Stimulated activated naive CD8-positive, alpha-beta T cell treated with anti-CD3 and anti-CD28 coated beads, Interleukin-15, Interleukin-2, amounts not matched to agents 100 ng/mL and 50 ng/mL, for 24 hours (primary cell): ENCODE results near the gene HIVEP3.

Experiments used
- H3K27ac Mint-ChIP-seq: one replicate; pipeline ENCODE4 v1.8.0; 2021; ENCODE audit warnings: mild to moderate bottlenecking, mixed read lengths
- H3K27me3 Mint-ChIP-seq: one replicate; pipeline ENCODE4 v1.8.0; 2021; ENCODE audit warnings: mixed read lengths
- H3K36me3 Mint-ChIP-seq: one replicate; pipeline ENCODE4 v1.8.0; 2021; ENCODE audit warnings: low read depth, mixed read lengths
- H3K4me1 Mint-ChIP-seq: one replicate; pipeline ENCODE4 v1.8.0; 2021; ENCODE audit warnings: low read depth, mixed read lengths
- H3K4me3 Mint-ChIP-seq: one replicate; pipeline ENCODE4 v1.8.0; 2021; ENCODE audit warnings: mild to moderate bottlenecking, mixed read lengths
- H3K9me3 Mint-ChIP-seq: one replicate; pipeline ENCODE4 v1.8.0; 2021; ENCODE audit warnings: mixed read lengths

HIVEP3 gene

GRCh38 chr1:41640756-41641474, 277.8 kb downstream of the HIVEP3 start:
- peaks cover 34% of the 10 kb centered on the region for H3K36me3 Mint-ChIP-seq
- no peaks in the 10 kb centered on the region for H3K27me3 Mint-ChIP-seq
- H3K27ac Mint-ChIP-seq = no peak overlapping the region
- H3K9me3 Mint-ChIP-seq = no peaks in the 10 kb centered on the region
- H3K4me3 Mint-ChIP-seq = no peak overlapping the region
- H3K4me1 Mint-ChIP-seq = no peaks in the 10 kb centered on the region

- Mint-ChIP-seq H3K36me3 (peaks cover 34% of the 10 kb centered on the region), H3K27ac (no peak overlapping the region), H3K27me3 (no peaks in the 10 kb centered on the region), H3K4me1 (peaks cover under 1% of the 10 kb centered on the region), H3K9me3 (no peaks in the 10 kb centered on the region), H3K4me3 (no peak overlapping the region)
Observed at GRCh38 chr1:41640141-41640751, 278.5 kb downstream of the HIVEP3 start.

- H3K4me3 Mint-ChIP-seq = no peak overlapping the region
- H3K9me3 Mint-ChIP-seq = no peaks in the 10 kb centered on the region
- H3K27me3 Mint-ChIP-seq = no peaks in the 10 kb centered on the region
- H3K4me1 Mint-ChIP-seq = peaks cover 8% of the 10 kb centered on the region
- peaks cover 36% of the 10 kb centered on the region for H3K36me3 Mint-ChIP-seq
- H3K27ac Mint-ChIP-seq = no peak overlapping the region
Observed at GRCh38 chr1:41639332-41639936, 279.3 kb downstream of the HIVEP3 start.

- no peak overlapping the region for H3K27ac Mint-ChIP-seq
- no peaks in the 10 kb centered on the region for H3K27me3 Mint-ChIP-seq
- H3K9me3 Mint-ChIP-seq = no peaks in the 10 kb centered on the region
- peaks cover 19% of the 10 kb centered on the region for H3K4me1 Mint-ChIP-seq
- H3K36me3 Mint-ChIP-seq = peaks cover 47% of the 10 kb centered on the region
- H3K4me3 Mint-ChIP-seq = no peak overlapping the region
Observed at GRCh38 chr1:41638086-41639024, 280.4 kb downstream of the HIVEP3 start.

GRCh38 chr1:41637367-41637766, 281.4 kb downstream of the HIVEP3 start:
- H3K36me3 Mint-ChIP-seq = peaks cover 48% of the 10 kb centered on the region
- peak overlapping the region; percentile 36 for H3K4me3 Mint-ChIP-seq
- H3K27ac Mint-ChIP-seq = no peak overlapping the region
- H3K27me3 Mint-ChIP-seq = no peaks in the 10 kb centered on the region
- no peaks in the 10 kb centered on the region for H3K9me3 Mint-ChIP-seq
- H3K4me1 Mint-ChIP-seq = peaks cover 28% of the 10 kb centered on the region

GRCh38 chr1:41633764-41634163, 285.0 kb downstream of the HIVEP3 start:
- peak overlapping the region; percentile 33 for H3K4me3 Mint-ChIP-seq
- H3K27me3 Mint-ChIP-seq = no peaks in the 10 kb centered on the region
- peaks cover 70% of the 10 kb centered on the region for H3K36me3 Mint-ChIP-seq
- peak overlapping the region; percentile 73 for H3K27ac Mint-ChIP-seq
- H3K9me3 Mint-ChIP-seq = no peaks in the 10 kb centered on the region
- H3K4me1 Mint-ChIP-seq = peaks cover 62% of the 10 kb centered on the region

GRCh38 chr1:41632781-41633575, 285.7 kb downstream of the HIVEP3 start:
- H3K36me3 Mint-ChIP-seq = peaks cover 75% of the 10 kb centered on the region
- no peaks in the 10 kb centered on the region for H3K27me3 Mint-ChIP-seq
- no peaks in the 10 kb centered on the region for H3K9me3 Mint-ChIP-seq
- no peak overlapping the region for H3K4me3 Mint-ChIP-seq
- H3K4me1 Mint-ChIP-seq = peaks cover 69% of the 10 kb centered on the region
- H3K27ac Mint-ChIP-seq = peak overlapping the region; percentile 73

- H3K9me3 Mint-ChIP-seq = no peaks in the 10 kb centered on the region
- no peaks in the 10 kb centered on the region for H3K27me3 Mint-ChIP-seq
- peak overlapping the region; percentile 62 for H3K27ac Mint-ChIP-seq
- no peak overlapping the region for H3K4me3 Mint-ChIP-seq
- peaks cover 72% of the 10 kb centered on the region for H3K36me3 Mint-ChIP-seq
- peaks cover 79% of the 10 kb centered on the region for H3K4me1 Mint-ChIP-seq
Observed at GRCh38 chr1:41631971-41632370, 286.8 kb downstream of the HIVEP3 start.

- Mint-ChIP-seq H3K4me1 (peaks cover 87% of the 10 kb centered on the region), H3K27ac (no peak overlapping the region), H3K27me3 (no peaks in the 10 kb centered on the region), H3K36me3 (peaks cover 74% of the 10 kb centered on the region), H3K9me3 (no peaks in the 10 kb centered on the region), H3K4me3 (no peak overlapping the region)
Observed at GRCh38 chr1:41631154-41631553, 287.6 kb downstream of the HIVEP3 start.

- Mint-ChIP-seq H3K27me3 (no peaks in the 10 kb centered on the region), H3K27ac (peak overlapping the region; percentile 42), H3K9me3 (no peaks in the 10 kb centered on the region), H3K4me3 (no peak overlapping the region), H3K36me3 (peaks cover 75% of the 10 kb centered on the region), H3K4me1 (peaks cover 89% of the 10 kb centered on the region)
Observed at GRCh38 chr1:41629571-41629970, 289.2 kb downstream of the HIVEP3 start.

- peaks cover 75% of the 10 kb centered on the region for H3K36me3 Mint-ChIP-seq
- peaks cover 89% of the 10 kb centered on the region for H3K4me1 Mint-ChIP-seq
- no peaks in the 10 kb centered on the region for H3K27me3 Mint-ChIP-seq
- no peak overlapping the region for H3K4me3 Mint-ChIP-seq
- H3K9me3 Mint-ChIP-seq = no peaks in the 10 kb centered on the region
- peak overlapping the region; percentile 42 for H3K27ac Mint-ChIP-seq
Observed at GRCh38 chr1:41629141-41629540, 289.6 kb downstream of the HIVEP3 start.

GRCh38 chr1:41627491-41628280, 291.0 kb downstream of the HIVEP3 start:
- peaks cover 77% of the 10 kb centered on the region for H3K36me3 Mint-ChIP-seq
- no peak overlapping the region for H3K4me3 Mint-ChIP-seq
- H3K4me1 Mint-ChIP-seq = peaks cover 89% of the 10 kb centered on the region
- H3K27ac Mint-ChIP-seq = peak overlapping the region; percentile 81
- H3K9me3 Mint-ChIP-seq = no peaks in the 10 kb centered on the region
- no peaks in the 10 kb centered on the region for H3K27me3 Mint-ChIP-seq

GRCh38 chr1:41626616-41627375, 291.9 kb downstream of the HIVEP3 start:
- Mint-ChIP-seq H3K27ac (peak overlapping the region; percentile 78), H3K4me3 (no peak overlapping the region), H3K27me3 (no peaks in the 10 kb centered on the region), H3K9me3 (no peaks in the 10 kb centered on the region), H3K4me1 (peaks cover 89% of the 10 kb centered on the region), H3K36me3 (peaks cover 73% of the 10 kb centered on the region)
